Tibial artery (tissue), 4 donors: ENCODE results near the gene NPAS3.

Experiments used
- DNase-seq, 2 donors: peaks; one replicate each; pipeline ENCODE4 v3.0.0-alpha.2; 2019
- H3K27ac ChIP-seq, 2 donors: fragments of 200-600 bp; sonication (generic) in 1 of 2; 1 replicate in 1 of 2; 2 replicates in 1 of 2; pipeline ENCODE4 v1.5.1; 2018 to 2019; ENCODE audit warnings: mild to moderate bottlenecking in 1 of 2
- H3K27me3 ChIP-seq, 2 donors: fragments of 200-600 bp; sonication (generic) in 1 of 2; one replicate each; pipeline versions ENCODE4 v1.5.1 to v1.6.0; 2016 to 2019
- H3K36me3 ChIP-seq, 3 donors: fragments of 200-600 bp; sonication (generic) in 2 of 3; one replicate each; pipeline ENCODE4 v1.5.1; 2016 to 2019; ENCODE audit warnings: mild to moderate bottlenecking in 2 of 3
- H3K4me1 ChIP-seq, 4 donors: fragments of 200-600 bp; sonication (generic) in 2 of 4; 1 replicate in 3 of 4; 2 replicates in 1 of 4; pipeline ENCODE4 v1.5.1; 2016 to 2019
- H3K4me3 ChIP-seq, 2 donors: fragments of 200-600 bp; sonication (generic) in 1 of 2; 1 replicate in 1 of 2; 2 replicates in 1 of 2; pipeline ENCODE4 v1.5.1; 2018 to 2019; ENCODE audit warnings: mild to moderate bottlenecking in 2 of 2
- H3K9me3 ChIP-seq, 3 donors: fragments of 200-600 bp; sonication (generic) in 1 of 3; one replicate each; pipeline ENCODE4 v1.5.1; 2016 to 2019
- CTCF ChIP-seq, 2 experiments: fragments of 200-600 bp in 1 of 2; fragments of 450-650 bp in 1 of 2; IDR thresholded peaks; one replicate each; pipeline ENCODE4 v1.5.1; 2017 to 2019; ENCODE audit warnings: antibody characterized with exemption in 2 of 2, mild to moderate bottlenecking in 1 of 2, moderate library complexity in 1 of 2
- intact Hi-C: fragments of 100-400 bp; cut with DNase I; formaldehyde crosslinking; loops from one replicate; pipeline ENCODE4 v1.15.0; 2023; ENCODE audit warnings: low total_unique reads

Gene NPAS3

GRCh38 chr14:33469898-33470297 lies 531.2 kb downstream of the NPAS3 start:
- intact Hi-C loops: no loop called here
- H3K27me3 ChIP-seq: no peaks in the 10 kb centered on the region
- H3K4me1 ChIP-seq: no peaks in the 10 kb centered on the region
- no peak overlapping the region for H3K4me3 ChIP-seq
- H3K9me3 ChIP-seq: no peaks in the 10 kb centered on the region
- no peak for TF ChIP-seq CTCF (IDR thresholded peaks at IDR 0.05)
- no peak for DNase-seq
- no peak overlapping the region for H3K27ac ChIP-seq
- H3K36me3 ChIP-seq: no peaks in the 10 kb centered on the region

- no peak for DNase-seq
- intact Hi-C loops: no loop called here
- no peak for TF ChIP-seq CTCF (IDR thresholded peaks at IDR 0.05)
- Histone ChIP-seq H3K4me1 (no peaks in the 10 kb centered on the region), H3K27me3 (no peaks in the 10 kb centered on the region), H3K9me3 (no peaks in the 10 kb centered on the region), H3K36me3 (no peaks in the 10 kb centered on the region), H3K27ac (no peak overlapping the region), H3K4me3 (no peak overlapping the region)
Observed at GRCh38 chr14:33471776-33472175, 533.1 kb downstream of the NPAS3 start.

GRCh38 chr14:33475623-33476022 lies 536.9 kb downstream of the NPAS3 start:
- intact Hi-C loops: no loop called here
- no peaks in the 10 kb centered on the region for H3K9me3 ChIP-seq
- H3K27ac ChIP-seq: no peak overlapping the region
- no peak for TF ChIP-seq CTCF (IDR thresholded peaks at IDR 0.05)
- no peaks in the 10 kb centered on the region for H3K4me1 ChIP-seq
- DNase-seq: peak in 1 of 2 donors; percentile 35
- H3K36me3 ChIP-seq: no peaks in the 10 kb centered on the region
- H3K4me3 ChIP-seq: no peak overlapping the region
- H3K27me3 ChIP-seq: no peaks in the 10 kb centered on the region

- Histone ChIP-seq H3K27ac (no peak overlapping the region), H3K9me3 (no peaks in the 10 kb centered on the region), H3K27me3 (no peaks in the 10 kb centered on the region), H3K4me1 (no peaks in the 10 kb centered on the region), H3K4me3 (no peak overlapping the region), H3K36me3 (no peaks in the 10 kb centered on the region)
- intact Hi-C loops: no loop called here
- TF ChIP-seq CTCF (IDR thresholded peaks at IDR 0.05): no peak
- DNase-seq: no peak
Observed at GRCh38 chr14:33477797-33478196, 539.1 kb downstream of the NPAS3 start.

GRCh38 chr14:33480071-33480886 lies 541.6 kb downstream of the NPAS3 start:
- Histone ChIP-seq H3K4me3 (no peak overlapping the region), H3K4me1 (no peaks in the 10 kb centered on the region), H3K9me3 (no peaks in the 10 kb centered on the region), H3K27ac (no peak overlapping the region), H3K27me3 (no peaks in the 10 kb centered on the region), H3K36me3 (no peaks in the 10 kb centered on the region)
- no peak for TF ChIP-seq CTCF (IDR thresholded peaks at IDR 0.05)
- no peak for DNase-seq
- intact Hi-C loops: no loop called here

GRCh38 chr14:33480887-33481184 lies 542.2 kb downstream of the NPAS3 start:
- TF ChIP-seq CTCF (IDR thresholded peaks at IDR 0.05): no peak
- intact Hi-C loops: no loop called here
- no peak for DNase-seq
- no peaks in the 10 kb centered on the region for H3K36me3 ChIP-seq
- H3K4me3 ChIP-seq: no peak overlapping the region
- no peak overlapping the region for H3K27ac ChIP-seq
- H3K4me1 ChIP-seq: no peaks in the 10 kb centered on the region
- no peaks in the 10 kb centered on the region for H3K9me3 ChIP-seq
- no peaks in the 10 kb centered on the region for H3K27me3 ChIP-seq
